GM12878 (cell line): ENCODE results near the gene SYNRG. TPM values are rescaled to one million over a fixed set of nuclear protein-coding genes. Genes with fewer than 3 reads are reported as not detected.

Experiments
- ATAC-seq: fragments of 200-7000 bp; cut with Tn5 transposase; 3 replicates; pipeline ENCODE4 v1.9.1; 2020; ENCODE audit warnings: mild to moderate bottlenecking, moderate library complexity
- BruUV-seq: library from RNA; stranded (reverse); fragments of 400-500 nt; replicated peaks from 2 replicates; lab custom pipeline; 2021; lab: Mats Ljungman, UMichigan
- CTCF ChIA-PET: fragments of 300-600 bp; sonication (Branson Sonifier 250); formaldehyde crosslinking; extraction: SDS; loops from one replicate; lab custom pipeline; 2021; ENCODE audit warnings: inconsistent platforms; lab: Yijun Ruan, JAX
- POLR2A ChIA-PET: fragments of 350-600 bp; formaldehyde crosslinking; extraction: SDS; loops from one replicate; lab custom pipeline; 2021; ENCODE audit warnings: inconsistent platforms; lab: Charles Lee
- RAD21 ChIA-PET: fragments of 300-600 bp; sonication (Branson Sonifier 250); formaldehyde crosslinking; loops from one replicate; lab custom pipeline; 2023; ENCODE audit warnings: antibody characterized with exemption; ENCODE audit not compliant: unreplicated experiment; lab: Charles Lee
- SMC1A ChIA-PET: fragments of 300-600 bp; sonication (Branson Sonifier 250); formaldehyde crosslinking; loops from one replicate; lab custom pipeline; 2023; ENCODE audit not compliant: unreplicated experiment, uncharacterized antibody; lab: Charles Lee
- DNase-seq: peaks from one replicate; pipeline ENCODE4 v3.0.0-alpha.2; 2011; ENCODE audit warnings: low read depth, low spot score
- FAIRE-seq: peaks from 3 replicates; lab custom pipeline; 2011; peaks lifted over from hg19 to GRCh38; lab: Jason Lieb, UNC
- H2AFZ ChIP-seq: 2 replicates; pipeline ENCODE4 v1.6.0; 2011; ENCODE audit warnings: low read depth, low read length, control low read depth; ENCODE audit not compliant: control insufficient read depth
- H3K27ac ChIP-seq: 2 replicates; pipeline ENCODE4 v1.5.1; 2011; ENCODE audit warnings: control low read depth; ENCODE audit not compliant: control insufficient read depth, insufficient read depth
- H3K27me3 ChIP-seq, 2 experiments: replicated peaks in 1 of 2; 2 replicates each; pipeline versions ENCODE4 v1.6.0 to v1.6.1; 2011; ENCODE audit warnings: low read length in 1 of 2; ENCODE audit not compliant: control insufficient read depth in 2 of 2, insufficient read depth in 2 of 2
- H3K36me3 ChIP-seq, 2 experiments: 2 replicates each; pipeline ENCODE4 v1.5.1; 2011; ENCODE audit warnings: low read length in 1 of 2; ENCODE audit not compliant: control insufficient read depth in 2 of 2, insufficient read depth in 2 of 2
- H3K4me1 ChIP-seq: 2 replicates; pipeline ENCODE4 v1.6.1; 2011; ENCODE audit warnings: mild to moderate bottlenecking, low read length, moderate library complexity, mixed read lengths; ENCODE audit not compliant: control insufficient read depth, insufficient read depth
- H3K4me2 ChIP-seq: 2 replicates; pipeline ENCODE4 v1.6.0; 2011; ENCODE audit warnings: control low read depth; ENCODE audit not compliant: control insufficient read depth, insufficient read depth
- H3K4me3 ChIP-seq: fragments of 200-600 bp; sonication (generic); 2 replicates; pipeline ENCODE4 v1.5.1; 2016
- H3K79me2 ChIP-seq: 2 replicates; pipeline ENCODE4 v1.6.0; 2011; ENCODE audit warnings: low read length; ENCODE audit not compliant: control insufficient read depth, insufficient read depth
- H3K9ac ChIP-seq: 2 replicates; pipeline ENCODE4 v1.8.0; 2011; ENCODE audit warnings: low read length, control low read depth, mixed read lengths; ENCODE audit not compliant: control insufficient read depth, insufficient read depth
- H3K9me3 ChIP-seq: replicated peaks from 3 replicates; pipeline ENCODE4 v1.5.1; 2011; ENCODE audit warnings: mild to moderate bottlenecking, low read length; ENCODE audit not compliant: control insufficient read depth, insufficient read depth
- H4K20me1 ChIP-seq: 2 replicates; pipeline ENCODE4 v1.6.0; 2011; ENCODE audit not compliant: control insufficient read depth, insufficient read depth
- BCLAF1 ChIP-seq: fragments of 450-650 bp; IDR thresholded peaks from 2 replicates; pipeline ENCODE4 v1.6.1; 2017; ENCODE audit warnings: antibody characterized with exemption, mild to moderate bottlenecking, moderate library complexity
- BHLHE40 ChIP-seq, 2 experiments: fragments of 450-650 bp in 1 of 2; IDR thresholded peaks; 2 replicates each; pipeline ENCODE4 v1.6.1; 2011 to 2017; ENCODE audit warnings: low read depth in 2 of 2, borderline replicate concordance in 1 of 2, improper control_type of control experiment in 1 of 2, low read length in 1 of 2, mild to moderate bottlenecking in 1 of 2
- CUX1 ChIP-seq: IDR thresholded peaks from 2 replicates; pipeline ENCODE4 v1.6.1; 2012; ENCODE audit warnings: improper control_type of control experiment, low read depth, low read length; ENCODE audit not compliant: insufficient replicate concordance
- EZH2 ChIP-seq: IDR thresholded peaks from 2 replicates; pipeline ENCODE4 v1.6.1; 2012; ENCODE audit warnings: low read depth, mild to moderate bottlenecking, control low read depth, inconsistent platforms, low read length, borderline replicate concordance; ENCODE audit not compliant: control insufficient read depth
- FOS ChIP-seq: IDR thresholded peaks from 3 replicates; pipeline ENCODE4 v1.6.1; 2011; ENCODE audit warnings: borderline replicate concordance; ENCODE audit not compliant: insufficient read length; ENCODE audit errors: extremely low read depth
- HDGF ChIP-seq: fragments of 450-650 bp; IDR thresholded peaks from 2 replicates; pipeline ENCODE4 v1.6.1; 2016; ENCODE audit warnings: antibody characterized with exemption
- IKZF1 ChIP-seq: fragments of 450-650 bp; conservative IDR thresholded peaks from 2 replicates; pipeline ENCODE4 v1.6.1; 2017; ENCODE audit warnings: antibody characterized with exemption, mild to moderate bottlenecking
- POLR2A ChIP-seq: IDR thresholded peaks from 2 replicates; pipeline ENCODE4 v1.6.1; 2011; ENCODE audit warnings: low read depth, mild to moderate bottlenecking, low read length
- SKIL ChIP-seq: fragments of 450-650 bp; IDR thresholded peaks from 2 replicates; pipeline ENCODE4 v1.6.1; 2017; ENCODE audit warnings: mild to moderate bottlenecking, low read depth, inconsistent platforms; ENCODE audit not compliant: poor library complexity, severe bottlenecking
- STAT3 ChIP-seq: IDR thresholded peaks from 2 replicates; pipeline ENCODE4 v1.6.1; 2011; ENCODE audit warnings: low read depth, low read length, improper control_type of control experiment
- TARDBP ChIP-seq: IDR thresholded peaks from 2 replicates; pipeline ENCODE4 v1.6.1; 2016; ENCODE audit warnings: borderline replicate concordance
- YBX1 ChIP-seq: fragments of 450-650 bp; IDR thresholded peaks from 2 replicates; pipeline ENCODE4 v1.6.1; 2016; ENCODE audit warnings: antibody characterized with exemption
- ZNF274 ChIP-seq: IDR thresholded peaks from one replicate; pipeline ENCODE4 v1.8.0; 2011; ENCODE audit not compliant: insufficient read length, insufficient read depth
- WGBS: methylation state at CpG from one replicate; pipeline ENCODE4 v1.1.6; 2016; ENCODE audit warnings: low lambda C conversion rate; ENCODE audit not compliant: insufficient replicate concordance, insufficient coverage; ENCODE audit errors: missing lambda C conversion rate; 5-methylcytosine and 5-hydroxymethylcytosine counted together
- in situ Hi-C: fragments of 300-500 bp; cut with MboI; formaldehyde crosslinking; loops from 9 replicates; pipeline ENCODE4 v1.14.3; 2018; ENCODE audit warnings: mixed read lengths
- intact Hi-C: fragments of 100-400 bp; cut with micrococcal nuclease; formaldehyde crosslinking; loops from one replicate; pipeline ENCODE4 v1.14.2; 2022; ENCODE audit not compliant: unreplicated experiment
- polyA plus RNA-seq, 11 experiments: library from polyadenylated mRNA; depleted of rRNA in 4 of 11; unstranded in 6 of 11; stranded (reverse) in 5 of 11; fragments of >200 nt; fragmentation: Nextera tagmentation in 4 of 11; fragmentation: Illumina TruSeq in 1 of 11; extraction: Ambion mirVana in 4 of 11; extraction: Trizol in 1 of 11; gene quantifications; 1 replicate in 1 of 11; 2 replicates in 10 of 11; pipeline versions ENCODE4 v1.2.1 to v1.2.3, GENCODE V29; 2011 to 2016; ENCODE audit warnings: inconsistent platforms in 2 of 11, missing spikeins in 2 of 11, low read depth in 1 of 11
- total RNA-seq, 4 experiments: library from RNA; depleted of rRNA in 3 of 4; stranded (reverse); fragments of >200 nt in 3 of 4; fragmentation: Illumina TruSeq in 1 of 4; extraction: Trizol in 1 of 4; gene quantifications; 2 replicates each; pipeline versions ENCODE4 v1.2.1 to v1.2.3, GENCODE V29; 2013 to 2021

The SYNRG gene
- total and polyA plus RNA-seq, 10 of the 15 experiments (the other 5 are each of a cell fraction or from before 2014, with no cell fraction given): 5.2 to 40.4 (median 26.7) TPM

- RAD21 ChIA-PET: no interaction called here
- H3K4me1 ChIP-seq: no peaks in the 10 kb centered on the region
- intact Hi-C loops: no loop called here
- no peak overlapping the region for H3K4me3 ChIP-seq
- H3K79me2 ChIP-seq: no peaks in the 10 kb centered on the region
- H3K27ac ChIP-seq: no peak overlapping the region
- in situ Hi-C loops: loop anchor here (5.0 to 25.0 kb wide), 2 partner anchors 53 to 1822 kb away; no protein-coding TSS in a partner anchor
- TF ChIP-seq CUX1 (no peak), STAT3 (no peak), FOS (no peak), SKIL (no peak), EZH2 (no peak), BCLAF1 (no peak), HDGF (no peak), IKZF1 (no peak), TARDBP (no peak), BHLHE40 (IDR thresholded peaks at IDR 0.05; ENCODE audit: borderline replicate concordance in 1 of 2, low read depth in 2 of 2, low read length in 1 of 2) (no peak), ZNF274 (no peak), YBX1 (no peak), POLR2A (no peak)
- TF ChIP-seq, all 136 proteins: peak for 0
- Histone ChIP-seq H3K27me3 (no peaks in the 10 kb centered on the region), H3K36me3 (peaks cover 2 to 22% of the 10 kb centered on the region in 2 experiments), H4K20me1 (no peaks in the 10 kb centered on the region), H3K4me2 (no peak overlapping the region), H3K9me3 (no peaks in the 10 kb centered on the region), H3K9ac (no peak overlapping the region), H2AFZ (no peak overlapping the region)
- 100% methylated on average over 2 of the region's 2 CpGs for WGBS
- no peak for FAIRE-seq
- SMC1A ChIA-PET: no interaction called here
- CTCF ChIA-PET: interaction anchor here (0.6 kb wide), 1 partner anchor 42 kb away, joined by 4 read pairs; no protein-coding TSS in a partner anchor
- no peak for ATAC-seq
- no peak for DNase-seq
- POLR2A ChIA-PET: interaction anchor here (0.5 kb wide), 1 partner anchor 1055 kb away, joined by 5 read pairs; no protein-coding TSS in a partner anchor
- no TSS peak for BruUV-seq
These were observed 5.6 kb upstream of the SYNRG start for GRCh38 chr17:37614823-37615222.
